Testis (tissue), 3 donors: ENCODE data around the gene CASP2. TPM values are rescaled to one million over a fixed set of nuclear protein-coding genes. Genes with fewer than 3 reads are reported as not detected.
A peak's percentile ranks its signal among the peaks of the same experiment; 100 is the strongest.
"Not testable (repeated sequence)": the region's sequence is repeated elsewhere in the genome, so short reads cannot be mapped to it uniquely, and the experiment has no call there.

Experiments used
- DNase-seq: peaks from one replicate; pipeline ENCODE4 v3.0.0-alpha.2; 2019
- H3K27ac ChIP-seq, 2 donors: fragments of 200-600 bp; sonication (generic); one replicate each; pipeline ENCODE4 v1.5.1; 2019
- H3K27me3 ChIP-seq: fragments of 200-600 bp; sonication (generic); one replicate; pipeline ENCODE4 v1.5.1; 2019
- H3K36me3 ChIP-seq: fragments of 200-600 bp; sonication (generic); one replicate; pipeline ENCODE4 v1.5.1; 2017; ENCODE audit warnings: low read depth; ENCODE audit errors: missing control alignments
- H3K4me1 ChIP-seq: fragments of 200-600 bp; sonication (generic); one replicate; pipeline ENCODE4 v1.5.1; 2019
- H3K4me3 ChIP-seq, 2 donors: fragments of 200-600 bp; sonication (generic); one replicate each; pipeline ENCODE4 v1.5.1; 2017 to 2019
- H3K9me3 ChIP-seq: fragments of 200-600 bp; sonication (generic); one replicate; pipeline ENCODE4 v1.5.1; 2017
- CTCF ChIP-seq, 3 experiments: fragments of 450-650 bp in 2 of 3; fragments of 200-600 bp in 1 of 3; sonication (generic) in 1 of 3; IDR thresholded peaks; one replicate each; pipeline ENCODE4 v1.5.1; 2016 to 2019; ENCODE audit warnings: antibody characterized with exemption in 3 of 3, mild to moderate bottlenecking in 2 of 3, moderate library complexity in 1 of 3
- POLR2A ChIP-seq: fragments of 450-650 bp; IDR thresholded peaks from one replicate; pipeline ENCODE4 v1.6.1; 2017; ENCODE audit warnings: antibody characterized with exemption, mild to moderate bottlenecking, moderate library complexity
- WGBS, 2 donors: methylation state at CpG; one replicate each; pipeline ENCODE4 v1.1.5; 2018; 5-methylcytosine and 5-hydroxymethylcytosine counted together
- intact Hi-C: fragments of 100-400 bp; cut with DNase I; formaldehyde crosslinking; loops from one replicate; pipeline ENCODE4 v1.15.1; 2023; ENCODE audit warnings: low total_unique reads
- polyA plus RNA-seq: library from polyadenylated mRNA; stranded (reverse); fragments of 350-450 nt; fragmentation: Illumina TruSeq; extraction: RNeasy Lipid Tissue Mini Kit (QIAGEN cat#74804); gene quantifications from one replicate; pipeline ENCODE4 v1.2.3, GENCODE V29; 2014; ENCODE audit warnings: low read depth, low replicate concordance; ENCODE audit not compliant: insufficient read depth
- total RNA-seq, 2 donors: library from RNA; depleted of rRNA; stranded (reverse); fragments of >200 nt; gene quantifications; one replicate each; pipeline ENCODE4 v1.2.3, GENCODE V29; 2016

CASP2 gene
- total and polyA plus RNA-seq, 3 donors from 2014 or later, result 20.7 to 26.5 (median 23.6) TPM

GRCh38 chr7:143261901-143262300, 26.2 kb upstream of the CASP2 start:
- no peak overlapping the region for H3K27ac ChIP-seq
- no peak for DNase-seq
- H3K27me3 ChIP-seq, result no peaks in the 10 kb centered on the region
- H3K9me3 ChIP-seq, result no peaks in the 10 kb centered on the region
- TF ChIP-seq CTCF (IDR thresholded peaks at IDR 0.05) (no peak), POLR2A (no peak)
- peaks cover 11% of the 10 kb centered on the region for H3K4me1 ChIP-seq
- intact Hi-C loops, result no loop called here
- 89 to 100% methylated on average over 1 of the region's 1 CpG for WGBS, 2 donors
- H3K36me3 ChIP-seq, result no peaks in the 10 kb centered on the region
- no peak overlapping the region for H3K4me3 ChIP-seq

GRCh38 chr7:143263266-143264195, 24.6 kb upstream of the CASP2 start, which contains the start of gene GSTK1:
GSTK1 (plus strand) TSS chr7:143263441; CDS start chr7:143263514, 73 bp downstream.
- peak; percentile 89 for DNase-seq
- Histone ChIP-seq H3K4me1 (peaks cover 11% of the 10 kb centered on the region), H3K36me3 (no peaks in the 10 kb centered on the region), H3K27ac (peak within 1 kb of the TSS; percentile 74 to 77), H3K9me3 (no peaks in the 10 kb centered on the region), H3K4me3 (peak within 1 kb of the TSS; percentile 85 to 87), H3K27me3 (no peaks in the 10 kb centered on the region)
- WGBS, 2 donors, result 1% methylated on average over 25 to 48 of the region's 48 CpGs
- TF ChIP-seq POLR2A, result no peak
- TF ChIP-seq CTCF (IDR thresholded peaks at IDR 0.05), result no peak
- intact Hi-C loops, result no loop called here

GRCh38 chr7:143264196-143264568, 24.0 kb upstream of the CASP2 start:
- H3K4me3 ChIP-seq, result peak overlapping the region; percentile 85 to 87
- 44 to 54% methylated on average over 15 of the region's 15 CpGs for WGBS, 2 donors
- DNase-seq, H3K27me3 ChIP-seq, H3K36me3 ChIP-seq, intact Hi-C loops, H3K9me3 ChIP-seq, H3K27ac ChIP-seq: not testable (repeated sequence)
- H3K4me1 ChIP-seq, result peaks cover 11% of the 10 kb centered on the region

GRCh38 chr7:143265017-143265693, 23.0 kb upstream of the CASP2 start:
- no peak for TF ChIP-seq POLR2A
- TF ChIP-seq CTCF (IDR thresholded peaks at IDR 0.05), result no peak
- Histone ChIP-seq H3K27me3 (no peaks in the 10 kb centered on the region), H3K4me3 (no peak overlapping the region), H3K9me3 (no peaks in the 10 kb centered on the region), H3K36me3 (no peaks in the 10 kb centered on the region), H3K27ac (no peak overlapping the region), H3K4me1 (peaks cover 11% of the 10 kb centered on the region)
- intact Hi-C loops, result no loop called here
- no peak for DNase-seq
- WGBS, 2 donors, result 60 to 63% methylated on average over 10 to 15 of the region's 15 CpGs

GRCh38 chr7:143269251-143269650, 18.9 kb upstream of the CASP2 start:
- no peak for TF ChIP-seq CTCF (IDR thresholded peaks at IDR 0.05)
- no peak for TF ChIP-seq POLR2A
- intact Hi-C loops, result no loop called here
- WGBS, 2 donors, result 80 to 87% methylated on average over 5 of the region's 5 CpGs
- H3K4me3 ChIP-seq, result no peak overlapping the region
- no peaks in the 10 kb centered on the region for H3K27me3 ChIP-seq
- H3K27ac ChIP-seq, result no peak overlapping the region
- no peak for DNase-seq
- H3K4me1 ChIP-seq, result peaks cover 8% of the 10 kb centered on the region
- H3K9me3 ChIP-seq, result no peaks in the 10 kb centered on the region
- no peaks in the 10 kb centered on the region for H3K36me3 ChIP-seq
